HG03469 (cell line): ENCODE results near the gene WDR74.
A peak's percentile ranks its signal among the peaks of the same experiment; 100 is the strongest.
"Not testable (repeated sequence)": the region's sequence is repeated elsewhere in the genome, so short reads cannot be mapped to it uniquely, and the experiment has no call there.

Experiments used
- ATAC-seq: cut with Tn5 transposase; IDR thresholded peaks from one replicate; pipeline ENCODE4 v1.9.1; 2021; ENCODE audit warnings: mild to moderate bottlenecking, moderate library complexity, moderate number of reproducible peaks; ENCODE audit not compliant: unreplicated experiment

WDR74 gene

DNA sequence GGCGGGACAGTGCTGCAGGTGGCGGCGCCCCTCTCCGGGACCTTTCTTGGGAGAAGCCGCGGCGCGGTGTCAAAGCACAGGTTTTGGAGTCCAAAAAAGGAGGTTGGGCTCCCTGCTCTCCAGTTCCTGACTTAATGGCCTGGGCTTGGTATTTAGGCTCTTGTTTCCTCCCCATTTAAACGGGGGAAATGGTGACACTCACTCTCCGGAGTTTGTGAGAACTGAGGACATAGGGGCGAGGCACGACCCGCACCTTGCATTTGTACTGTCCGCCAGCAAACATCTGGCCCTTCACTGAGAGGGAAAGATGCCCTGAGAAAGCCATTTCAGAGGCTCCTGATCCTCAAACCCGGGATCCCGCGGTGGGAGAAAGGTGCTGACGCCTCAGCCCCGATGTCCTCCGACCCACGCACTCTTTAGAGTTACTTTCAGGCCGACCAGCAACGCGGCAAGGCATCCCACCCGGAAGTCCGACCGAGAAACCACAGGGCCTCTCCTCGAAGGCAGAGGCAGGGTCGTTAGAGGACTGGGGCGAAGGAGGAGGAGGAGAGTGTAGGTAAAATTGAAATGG lies 2.9 kb upstream of the WDR74 start:
- ATAC-seq, result no peak

GRCh38 chr11:62841361-62842170 lies 2.2 kb upstream of the WDR74 start:
- ATAC-seq, result peak; percentile 33

DNA sequence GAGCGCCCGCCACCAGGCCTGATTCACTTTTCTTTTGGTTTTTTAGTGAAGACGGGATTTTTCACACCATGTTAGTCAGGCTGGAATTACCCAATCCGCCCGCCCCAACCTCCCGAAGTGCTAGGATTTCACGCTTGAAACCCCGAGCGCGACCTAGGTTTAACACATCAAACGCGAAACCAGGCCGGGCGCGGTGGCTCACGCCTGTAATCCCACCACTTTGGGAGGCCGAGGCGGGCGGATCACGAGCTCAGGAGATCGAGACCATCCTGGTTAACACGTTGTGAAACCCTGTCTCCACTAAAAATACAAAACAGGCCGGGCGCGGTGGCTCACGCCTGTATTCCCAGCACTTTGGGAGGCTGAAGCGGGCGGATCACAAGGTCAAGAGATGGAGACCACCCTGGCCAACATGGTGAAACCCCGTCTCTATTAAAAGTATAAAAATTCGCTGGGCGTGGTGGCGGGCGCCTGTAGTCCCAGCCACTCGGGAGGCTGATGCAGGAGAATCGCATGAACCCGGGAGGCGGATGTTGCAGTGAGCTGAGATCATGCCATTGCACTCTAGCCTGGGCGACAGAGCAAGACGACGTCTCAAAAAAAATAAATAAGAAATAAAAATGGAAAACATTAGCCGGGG lies 1.5 kb upstream of the WDR74 start:
- ATAC-seq, result not testable (repeated sequence)

- ATAC-seq, result no peak
Measured at GRCh38 chr11:62835336-62835735, 4.1 kb downstream of the WDR74 start.

- no peak for ATAC-seq
Measured at GRCh38 chr11:62832336-62833234, 6.8 kb downstream of the WDR74 start, which contains the start of gene TEX54. TSS of gene TEX54 (minus strand) at chr11:62832841.

- ATAC-seq, result peak; percentile 48
Measured at GRCh38 chr11:62831520-62832335, 7.7 kb downstream of the WDR74 start, which contains the start of gene STX5. TSS of gene STX5 (minus strand) at chr11:62832051. CDS start at chr11:62831243, 808 bp downstream.

- no peak for ATAC-seq
Measured at GRCh38 chr11:62830904-62831519, 8.4 kb downstream of the WDR74 start.

DNA sequence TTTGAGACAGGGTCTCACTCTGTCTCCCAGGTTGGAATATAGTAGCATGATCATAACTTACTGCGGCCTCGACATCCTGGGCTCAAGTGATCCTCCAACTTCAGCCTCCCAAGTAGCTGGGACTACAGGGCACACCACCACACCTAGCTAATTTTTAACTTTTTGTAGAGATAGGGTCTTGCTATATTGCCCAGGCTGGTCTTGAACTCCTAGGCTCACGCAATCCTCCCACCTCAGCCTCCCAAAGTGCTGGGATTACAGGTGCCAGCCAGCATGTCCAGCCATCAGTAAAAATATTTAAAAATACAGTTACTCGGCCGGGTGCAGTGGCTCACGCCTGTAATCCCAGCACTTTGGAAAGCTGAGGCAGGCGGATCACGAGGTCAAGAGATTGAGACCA lies 11.3 kb downstream of the WDR74 start:
- not testable (repeated sequence) for ATAC-seq

GRCh38 chr11:62823677-62824076 lies 15.7 kb downstream of the WDR74 start:
- no peak for ATAC-seq

DNA sequence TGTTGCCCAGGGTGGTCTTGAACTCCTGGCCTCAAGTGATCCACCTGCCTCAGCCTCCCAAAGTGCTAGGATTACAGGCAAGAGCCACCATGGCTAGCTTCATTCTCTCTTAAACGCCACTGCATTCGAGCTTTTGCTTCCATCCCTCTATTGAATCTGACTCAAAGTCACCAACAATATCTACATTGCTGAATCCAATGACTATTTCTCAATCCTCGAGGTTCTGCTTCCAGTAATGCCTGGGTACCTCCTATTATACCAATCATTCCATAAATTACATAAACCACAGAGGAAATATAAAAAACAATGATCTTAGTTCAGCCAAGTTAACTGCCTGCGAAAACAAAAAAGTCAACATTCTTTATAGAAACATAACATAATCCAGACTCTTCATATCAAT lies 22.3 kb downstream of the WDR74 start:
- no peak for ATAC-seq

- ATAC-seq, result no peak
Measured at GRCh38 chr11:62816557-62816956, 22.8 kb downstream of the WDR74 start.

GRCh38 chr11:62811659-62812058 lies 27.7 kb downstream of the WDR74 start:
- no peak for ATAC-seq

GRCh38 chr11:62810748-62811147 lies 28.6 kb downstream of the WDR74 start:
- no peak for ATAC-seq

- no peak for ATAC-seq
Measured at GRCh38 chr11:62806611-62807121, 32.7 kb downstream of the WDR74 start.

- ATAC-seq, result no peak
Measured at GRCh38 chr11:62805961-62806441, 33.4 kb downstream of the WDR74 start.

- peak; percentile 74 for ATAC-seq
Measured at GRCh38 chr11:62805076-62805892, 34.1 kb downstream of the WDR74 start, which contains the start of gene NXF1. TSS of gene NXF1 (minus strand) at chr11:62805440. CDS start at chr11:62805356, 84 bp downstream.

- no peak for ATAC-seq
Measured at GRCh38 chr11:62804310-62805075, 34.9 kb downstream of the WDR74 start.
